ENCODE results near the gene MKKS. TPM values are rescaled to one million over a fixed set of nuclear protein-coding genes. Genes with fewer than 3 reads are reported as not detected.

MKKS gene
- total RNA-seq (2022; extraction: Qiagen RNA extraction; ENCODE audit: low read depth) = 16.0 to 25.9 TPM (median 24.4 TPM) in 5 replicates

GRCh38 chr20:10433623-10434466 lies at the start of gene MKKS:
MKKS (minus strand) TSS chr20:10434222; CDS start chr20:10413514, 20,708 bp downstream.

GRCh38 chr20:10434832-10435812 lies 1.1 kb upstream of the MKKS start, which contains the start of gene SLX4IP:
SLX4IP (plus strand) TSS chr20:10435305; CDS start chr20:10458205, 22,900 bp downstream.

Other genes starting within 250 kb of the MKKS start
- 16.7 to 22.0 TPM (median 18.6 TPM) in 5 replicates for gene SNAP25, start 215.4 kb downstream of the MKKS start, total RNA-seq (2022; extraction: Qiagen RNA extraction; ENCODE audit: low read depth)
- 2.1 to 3.6 TPM (median 3.1 TPM) in 5 replicates for gene SLX4IP, start 1.1 kb upstream of the MKKS start, total RNA-seq (2022; extraction: Qiagen RNA extraction; ENCODE audit: low read depth)
- 44.4 to 59.6 TPM (median 53.7 TPM) in 5 replicates for gene JAG1, start 239.8 kb upstream of the MKKS start, total RNA-seq (2022; extraction: Qiagen RNA extraction; ENCODE audit: low read depth)

Data from A549 treated with DMSO at 1 μM for 4 hours (cell line).